Measurements from ENCODE around the gene SLC15A1. TPM values are rescaled to one million over a fixed set of nuclear protein-coding genes. Genes with fewer than 3 reads are reported as not detected.
"Not testable (repeated sequence)": the region's sequence is repeated elsewhere in the genome, so short reads cannot be mapped to it uniquely, and the experiment has no call there.

The SLC15A1 gene
- total RNA-seq, 1 donor from 2014 or later: not detected

DNA sequence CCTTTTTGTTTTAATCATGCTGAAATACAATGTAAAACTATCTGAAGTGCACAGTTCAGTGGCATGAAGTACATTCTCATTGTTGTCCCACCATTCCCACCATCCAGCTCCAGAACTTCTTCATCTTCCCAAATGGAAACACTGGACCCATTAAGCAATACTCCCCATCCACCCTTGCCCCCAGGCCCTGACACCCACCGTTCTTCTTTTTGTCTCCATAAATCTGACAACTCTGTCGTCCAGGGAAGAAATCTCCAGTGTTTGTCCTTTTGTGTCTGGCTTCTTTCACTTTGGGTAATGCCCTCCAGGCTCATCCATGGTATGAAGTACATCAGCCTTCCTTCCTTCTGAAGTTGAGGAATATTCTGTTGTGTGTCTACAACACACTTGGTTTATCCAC lies 2.6 kb upstream of the SLC15A1 start:
- Histone ChIP-seq H3K4me3 (ENCODE audit: low read depth, low read length) (no peak overlapping the region), H3K36me3 (ENCODE audit: control insufficient read depth, insufficient read depth, low read length) (no peaks in the 10 kb centered on the region), H3K27me3 (ENCODE audit: control insufficient read depth, insufficient read depth, low read length) (peaks cover 13% of the 10 kb centered on the region)
- FAIRE-seq (no peak), DNase-seq (ENCODE audit: low read depth) (no peak)
- TF ChIP-seq, protein P1, sequence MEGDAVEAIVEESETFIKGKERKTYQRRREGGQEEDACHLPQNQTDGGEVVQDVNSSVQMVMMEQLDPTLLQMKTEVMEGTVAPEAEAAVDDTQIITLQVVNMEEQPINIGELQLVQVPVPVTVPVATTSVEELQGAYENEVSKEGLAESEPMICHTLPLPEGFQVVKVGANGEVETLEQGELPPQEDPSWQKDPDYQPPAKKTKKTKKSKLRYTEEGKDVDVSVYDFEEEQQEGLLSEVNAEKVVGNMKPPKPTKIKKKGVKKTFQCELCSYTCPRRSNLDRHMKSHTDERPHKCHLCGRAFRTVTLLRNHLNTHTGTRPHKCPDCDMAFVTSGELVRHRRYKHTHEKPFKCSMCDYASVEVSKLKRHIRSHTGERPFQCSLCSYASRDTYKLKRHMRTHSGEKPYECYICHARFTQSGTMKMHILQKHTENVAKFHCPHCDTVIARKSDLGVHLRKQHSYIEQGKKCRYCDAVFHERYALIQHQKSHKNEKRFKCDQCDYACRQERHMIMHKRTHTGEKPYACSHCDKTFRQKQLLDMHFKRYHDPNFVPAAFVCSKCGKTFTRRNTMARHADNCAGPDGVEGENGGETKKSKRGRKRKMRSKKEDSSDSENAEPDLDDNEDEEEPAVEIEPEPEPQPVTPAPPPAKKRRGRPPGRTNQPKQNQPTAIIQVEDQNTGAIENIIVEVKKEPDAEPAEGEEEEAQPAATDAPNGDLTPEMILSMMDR (IDR thresholded peaks at IDR 0.05; ENCODE audit: insufficient read depth, low read length, severe bottlenecking): no peak

DNA sequence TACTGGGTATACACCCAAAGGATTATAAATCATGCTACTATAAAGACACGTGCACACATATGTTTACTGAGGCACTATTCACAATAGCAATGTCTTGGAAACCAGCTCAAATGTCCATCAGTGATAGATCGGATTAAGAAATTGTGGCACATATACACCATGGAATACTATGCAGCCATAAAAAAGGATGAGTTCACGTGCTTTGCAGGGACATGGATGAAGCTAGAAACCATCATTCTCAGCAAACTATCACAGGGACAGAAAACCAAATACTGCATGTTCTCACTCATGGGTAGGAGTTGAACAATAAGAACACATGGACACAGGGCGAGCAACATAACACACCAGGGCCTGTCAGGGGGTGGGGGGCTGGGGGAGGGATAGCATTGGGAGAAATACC lies 2.0 kb upstream of the SLC15A1 start:
- not testable (repeated sequence) for FAIRE-seq; DNase-seq (ENCODE audit: low read depth); H3K4me3 ChIP-seq (ENCODE audit: low read depth, low read length); H3K36me3 ChIP-seq (ENCODE audit: control insufficient read depth, insufficient read depth, low read length)
- H3K27me3 ChIP-seq (ENCODE audit: control insufficient read depth, insufficient read depth, low read length): peaks cover 16% of the 10 kb centered on the region

DNA sequence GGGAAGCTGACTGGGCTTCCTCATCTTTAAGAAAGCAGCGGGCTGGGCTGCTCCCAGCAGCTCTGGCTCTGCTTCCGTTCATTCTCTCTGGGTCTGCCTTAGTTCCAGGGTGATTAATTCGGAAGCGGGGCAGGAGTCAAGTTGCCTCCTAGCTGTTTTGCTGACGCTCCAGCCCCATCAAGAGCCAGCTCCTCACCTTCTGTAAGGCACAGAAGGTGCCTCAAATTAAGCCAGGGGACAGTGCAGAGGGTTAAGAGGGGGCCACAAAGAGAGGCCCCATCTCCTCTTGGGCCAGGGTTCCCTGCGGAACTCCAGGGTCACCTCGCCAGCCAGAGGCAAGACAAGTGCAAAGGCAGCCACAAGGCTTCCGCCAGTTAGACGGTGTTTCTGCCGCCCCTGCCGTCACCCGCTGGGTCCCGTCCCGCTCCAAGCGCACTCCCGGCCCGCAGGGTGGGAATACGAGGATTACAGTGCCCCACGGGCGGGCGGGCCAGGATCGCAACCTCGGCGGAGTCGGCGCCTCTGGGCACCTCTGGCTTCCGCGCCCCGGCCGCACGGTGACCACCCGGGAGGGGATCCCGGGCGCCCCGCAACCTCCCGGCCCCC lies 508 bp downstream of the SLC15A1 start:
- peak; percentile 25 for DNase-seq (ENCODE audit: low read depth)
- no peak overlapping the region for H3K4me3 ChIP-seq (ENCODE audit: low read depth, low read length)
- H3K36me3 ChIP-seq (ENCODE audit: control insufficient read depth, insufficient read depth, low read length): no peaks in the 10 kb centered on the region
- H3K27me3 ChIP-seq (ENCODE audit: control insufficient read depth, insufficient read depth, low read length): peaks cover 20% of the 10 kb centered on the region
- TF ChIP-seq, protein P1 (IDR thresholded peaks at IDR 0.05; ENCODE audit: insufficient read depth, low read length, severe bottlenecking): no peak
- no peak for FAIRE-seq

DNA sequence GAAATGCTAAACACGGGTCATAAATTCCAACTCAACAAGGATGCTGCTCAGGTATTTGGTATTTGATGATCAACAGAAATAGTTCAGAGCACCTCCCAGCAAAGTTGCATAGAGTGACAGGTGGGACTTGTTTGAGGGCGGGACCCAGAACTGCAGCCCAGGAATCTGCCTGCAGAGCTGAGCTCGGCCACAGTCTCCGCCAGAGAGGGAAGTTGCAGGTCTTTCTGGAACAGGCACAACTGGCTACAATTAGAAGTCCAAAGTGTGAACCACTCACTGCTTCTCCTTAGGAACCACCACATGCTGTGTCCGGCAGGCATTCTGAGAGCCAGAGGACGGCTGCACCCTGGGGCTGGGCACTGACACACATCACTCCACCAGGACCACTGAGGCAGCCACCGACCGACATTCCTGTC lies 1.1 kb downstream of the SLC15A1 start:
- Histone ChIP-seq H3K4me3 (ENCODE audit: low read depth, low read length) (no peak overlapping the region), H3K27me3 (ENCODE audit: control insufficient read depth, insufficient read depth, low read length) (peaks cover 20% of the 10 kb centered on the region), H3K36me3 (ENCODE audit: control insufficient read depth, insufficient read depth, low read length) (no peaks in the 10 kb centered on the region)
- TF ChIP-seq, protein P1 (IDR thresholded peaks at IDR 0.05; ENCODE audit: insufficient read depth, low read length, severe bottlenecking): no peak
- DNase-seq (ENCODE audit: low read depth) (no peak), FAIRE-seq (no peak)

DNA sequence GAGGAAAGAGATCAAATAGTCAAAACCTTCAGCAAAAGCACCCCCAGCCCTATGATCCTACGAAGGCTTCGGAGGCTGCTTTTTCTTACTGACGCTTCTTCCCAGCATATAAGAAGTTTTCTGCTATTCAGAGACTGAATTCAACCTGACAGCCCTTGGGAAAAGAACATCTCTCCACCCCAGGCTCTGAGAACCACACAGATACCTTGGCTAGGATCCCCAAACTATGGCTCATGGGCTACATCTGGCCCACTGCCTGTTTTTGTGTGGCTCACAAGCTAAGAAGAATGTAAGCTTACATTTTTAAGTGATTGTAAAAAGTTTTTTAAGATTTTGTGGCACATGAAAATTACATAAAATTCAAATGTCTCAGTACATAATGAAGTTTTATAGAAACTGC lies 3.0 kb downstream of the SLC15A1 start:
- no peak overlapping the region for H3K4me3 ChIP-seq (ENCODE audit: low read depth, low read length)
- FAIRE-seq (no peak), DNase-seq (ENCODE audit: low read depth) (no peak)
- no peaks in the 10 kb centered on the region for H3K36me3 ChIP-seq (ENCODE audit: control insufficient read depth, insufficient read depth, low read length)
- peaks cover 20% of the 10 kb centered on the region for H3K27me3 ChIP-seq (ENCODE audit: control insufficient read depth, insufficient read depth, low read length)
- TF ChIP-seq, protein P1 (IDR thresholded peaks at IDR 0.05; ENCODE audit: insufficient read depth, low read length, severe bottlenecking): no peak

DNA sequence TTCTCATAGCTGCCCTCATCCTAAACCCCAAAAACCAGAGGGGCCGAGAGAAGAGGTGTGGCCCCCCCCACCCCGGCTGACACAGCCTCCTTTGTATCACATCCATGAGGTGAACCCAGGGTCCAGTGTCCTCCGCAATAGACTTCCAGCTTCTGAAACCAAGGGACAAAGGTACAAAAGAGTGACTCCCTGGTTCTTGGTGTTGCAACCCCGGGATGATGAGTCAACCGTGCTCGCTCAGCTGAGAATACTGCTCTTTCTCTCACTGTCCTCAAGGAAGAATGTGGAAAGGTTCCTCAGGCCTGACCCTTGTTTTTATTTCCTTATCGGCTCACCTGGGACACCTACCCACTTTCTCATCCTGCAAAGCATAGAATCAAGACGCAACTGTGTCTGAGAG lies 5.5 kb downstream of the SLC15A1 start:
- TF ChIP-seq, protein P1 (IDR thresholded peaks at IDR 0.05; ENCODE audit: insufficient read depth, low read length, severe bottlenecking): no peak
- DNase-seq (ENCODE audit: low read depth): peak; percentile 58
- H3K36me3 ChIP-seq (ENCODE audit: control insufficient read depth, insufficient read depth, low read length): no peaks in the 10 kb centered on the region
- peaks cover 15% of the 10 kb centered on the region for H3K27me3 ChIP-seq (ENCODE audit: control insufficient read depth, insufficient read depth, low read length)
- no peak for FAIRE-seq
- no peak overlapping the region for H3K4me3 ChIP-seq (ENCODE audit: low read depth, low read length)

All from bronchial epithelial cell (primary cell).